GM19238 (cell line): ENCODE results near the gene ARHGEF12.

Experiments used
- DNase-seq: peaks from one replicate; pipeline ENCODE4 v3.0.0; 2011; ENCODE audit warnings: low spot score; ENCODE audit not compliant: insufficient read length

ARHGEF12 gene

GRCh38 chr11:120384476-120384875 lies 48.3 kb downstream of the ARHGEF12 start:
- DNase-seq, result no peak

GRCh38 chr11:120385110-120385509 lies 48.9 kb downstream of the ARHGEF12 start:
- no peak for DNase-seq

GRCh38 chr11:120385655-120386054 lies 49.4 kb downstream of the ARHGEF12 start:
- DNase-seq, result no peak

- DNase-seq, result no peak
Observed at GRCh38 chr11:120386318-120386717, 50.1 kb downstream of the ARHGEF12 start.

- DNase-seq, result no peak
Observed at GRCh38 chr11:120386774-120387371, 50.7 kb downstream of the ARHGEF12 start.

- no peak for DNase-seq
Observed at GRCh38 chr11:120388261-120388660, 52.0 kb downstream of the ARHGEF12 start.

GRCh38 chr11:120389693-120390584 lies 53.7 kb downstream of the ARHGEF12 start:
- DNase-seq, result no peak

- DNase-seq, result no peak
Observed at GRCh38 chr11:120390585-120390922, 54.3 kb downstream of the ARHGEF12 start.

GRCh38 chr11:120391292-120391691 lies 55.1 kb downstream of the ARHGEF12 start:
- no peak for DNase-seq

GRCh38 chr11:120391854-120392253 lies 55.6 kb downstream of the ARHGEF12 start:
- no peak for DNase-seq

GRCh38 chr11:120392314-120392713 lies 56.1 kb downstream of the ARHGEF12 start:
- DNase-seq, result no peak

GRCh38 chr11:120392793-120393192 lies 56.6 kb downstream of the ARHGEF12 start:
- DNase-seq, result no peak

GRCh38 chr11:120394119-120394518 lies 57.9 kb downstream of the ARHGEF12 start:
- DNase-seq, result no peak

- no peak for DNase-seq
Observed at GRCh38 chr11:120395778-120396177, 59.6 kb downstream of the ARHGEF12 start.

GRCh38 chr11:120398132-120398531 lies 61.9 kb downstream of the ARHGEF12 start:
- no peak for DNase-seq

GRCh38 chr11:120399307-120399706 lies 63.1 kb downstream of the ARHGEF12 start:
- DNase-seq, result no peak

- DNase-seq, result no peak
Observed at GRCh38 chr11:120400564-120401364, 64.6 kb downstream of the ARHGEF12 start.

- no peak for DNase-seq
Observed at GRCh38 chr11:120401506-120401905, 65.3 kb downstream of the ARHGEF12 start.

GRCh38 chr11:120403966-120404365 lies 67.8 kb downstream of the ARHGEF12 start:
- DNase-seq, result no peak

- DNase-seq, result no peak
Observed at GRCh38 chr11:120404495-120404894, 68.3 kb downstream of the ARHGEF12 start.

- no peak for DNase-seq
Observed at GRCh38 chr11:120409655-120410054, 73.4 kb downstream of the ARHGEF12 start.
